HepG2 (cell line): ENCODE data around the gene SLC5A12. TPM values are rescaled to one million over a fixed set of nuclear protein-coding genes. Genes with fewer than 3 reads are reported as not detected.

Source experiments
- ATAC-seq: fragments of 200-7000 bp; cut with Tn5 transposase; 3 replicates; pipeline ENCODE4 v1.9.1; 2020; ENCODE audit warnings: mild to moderate bottlenecking, moderate library complexity
- BruUV-seq: library from RNA; stranded (reverse); fragments of 400-500 nt; replicated peaks from 2 replicates; lab custom pipeline; 2021; lab: Mats Ljungman, UMichigan
- CTCF ChIA-PET: fragments of 300-600 bp; formaldehyde crosslinking; extraction: SDS; loops from one replicate; lab custom pipeline; 2021; ENCODE audit warnings: low total read pairs, inconsistent platforms, low intra/inter-chr PET ratio; lab: Yijun Ruan, JAX
- POLR2A ChIA-PET: fragments of 350-600 bp; sonication (Branson Sonifier 250); formaldehyde crosslinking; loops from one replicate; lab custom pipeline; 2020; ENCODE audit warnings: antibody characterized with exemption, inconsistent platforms; lab: Yijun Ruan, JAX
- DNase-seq: peaks from one replicate; pipeline ENCODE4 v3.0.0-alpha.2; 2015; ENCODE audit warnings: low spot score
- FAIRE-seq: peaks from 3 replicates; lab custom pipeline; 2011; peaks lifted over from hg19 to GRCh38; lab: Jason Lieb, UNC
- H2AFZ ChIP-seq: one replicate; pipeline ENCODE4 v1.6.1; 2011; ENCODE audit warnings: low read length, inconsistent platforms
- H3K27ac ChIP-seq: fragments of 300-600 bp; 3 replicates; pipeline ENCODE4 v1.8.0; 2011; ENCODE audit warnings: mixed run types, mild to moderate bottlenecking, mixed read lengths, low read length, inconsistent platforms; ENCODE audit not compliant: insufficient read depth; ENCODE audit errors: extremely low read length
- H3K27me3 ChIP-seq, 2 experiments: fragments of 200-600 bp in 1 of 2; 2 replicates in 1 of 2; 3 replicates in 1 of 2; pipeline versions ENCODE4 v1.6.0 to v1.8.0; 2011; ENCODE audit warnings: low read length in 2 of 2, mild to moderate bottlenecking in 2 of 2, moderate library complexity in 2 of 2, inconsistent platforms in 1 of 2; ENCODE audit not compliant: insufficient read depth in 2 of 2, control insufficient read depth in 1 of 2
- H3K36me3 ChIP-seq, 2 experiments: fragments of 200-600 bp in 1 of 2; replicated peaks in 1 of 2; 2 replicates in 1 of 2; 3 replicates in 1 of 2; pipeline versions ENCODE4 v1.5.1 to v1.8.0; 2011; ENCODE audit warnings: low read length in 2 of 2, inconsistent platforms in 1 of 2; ENCODE audit not compliant: insufficient read depth in 2 of 2, control insufficient read depth in 1 of 2
- H3K4me1 ChIP-seq: 2 replicates; pipeline ENCODE4 v1.5.1; 2012; ENCODE audit warnings: low read length, inconsistent platforms; ENCODE audit not compliant: insufficient read depth
- H3K4me2 ChIP-seq: 2 replicates; pipeline ENCODE4 v1.6.0; 2011; ENCODE audit warnings: low read depth, low read length, inconsistent platforms
- H3K4me3 ChIP-seq, 3 experiments: fragments of 200-600 bp in 1 of 3; sonication (generic), shearing (Covaris generic) in 1 of 3; replicated peaks in 1 of 3; 2 replicates each; pipeline ENCODE4 v1.5.1; 2011 to 2016; ENCODE audit warnings: low read length in 3 of 3, inconsistent platforms in 2 of 3, low read depth in 2 of 3, mild to moderate bottlenecking in 2 of 3, control low read depth in 1 of 3, mixed read lengths in 1 of 3; ENCODE audit not compliant: insufficient read depth in 1 of 3
- H3K79me2 ChIP-seq: one replicate; pipeline ENCODE4 v1.6.1; 2011; ENCODE audit warnings: low read length, inconsistent platforms; ENCODE audit not compliant: insufficient read depth
- H3K9ac ChIP-seq: 2 replicates; pipeline ENCODE4 v1.6.0; 2011; ENCODE audit warnings: mild to moderate bottlenecking, low read depth, low read length, inconsistent platforms; ENCODE audit not compliant: insufficient read depth
- H3K9me3 ChIP-seq: 2 replicates; pipeline ENCODE4 v1.5.1; 2012; ENCODE audit warnings: mild to moderate bottlenecking, low read length
- H4K20me1 ChIP-seq: 2 replicates; pipeline ENCODE4 v1.6.0; 2011; ENCODE audit warnings: inconsistent platforms, mild to moderate bottlenecking, low read length, moderate library complexity; ENCODE audit not compliant: insufficient read depth
- AGO1 ChIP-seq: fragments of 200-400 bp; formaldehyde crosslinking; IDR thresholded peaks from 2 replicates; pipeline ENCODE4 v1.6.1; 2017; ENCODE audit warnings: mild to moderate bottlenecking, low read depth, low read length, moderate library complexity; ENCODE audit not compliant: poor library complexity, severe bottlenecking
- GTF2F1 ChIP-seq: fragments of 150-350 bp; IDR thresholded peaks from 2 replicates; pipeline ENCODE4 v1.6.1; 2014; ENCODE audit warnings: low read length
- ISL2 ChIP-seq: sonication (generic); formaldehyde crosslinking; IDR thresholded peaks from 2 replicates; pipeline ENCODE4 v1.5.0; 2020; ENCODE audit warnings: missing genetic modification reagents
- NCOA5 ChIP-seq: sonication (generic); formaldehyde crosslinking; IDR thresholded peaks from 2 replicates; pipeline ENCODE4 v1.4.0; 2020; ENCODE audit warnings: missing genetic modification reagents
- NFRKB ChIP-seq: fragments of 450-650 bp; IDR thresholded peaks from 2 replicates; pipeline ENCODE4 v1.6.1; 2017
- PHF20 ChIP-seq: sonication (generic); formaldehyde crosslinking; IDR thresholded peaks from 2 replicates; pipeline ENCODE4 v1.5.0; 2020; ENCODE audit warnings: mild to moderate bottlenecking, missing genetic modification reagents
- RBM39 ChIP-seq: fragments of 200-400 bp; formaldehyde crosslinking; IDR thresholded peaks from one replicate; pipeline ENCODE4 v1.6.1; 2018; ENCODE audit warnings: antibody characterized with exemption, mild to moderate bottlenecking, low read depth, low read length; ENCODE audit not compliant: poor library complexity, severe bottlenecking
- ZBTB8A ChIP-seq: sonication (generic); formaldehyde crosslinking; IDR thresholded peaks from 2 replicates; pipeline ENCODE4 v1.4.0; 2020; ENCODE audit warnings: mild to moderate bottlenecking, low read depth, missing genetic modification reagents, borderline replicate concordance
- ZNF260 ChIP-seq: sonication (generic); formaldehyde crosslinking; IDR thresholded peaks from 2 replicates; pipeline ENCODE4 v1.4.0; 2020; ENCODE audit warnings: missing genetic modification reagents, low read depth, mild to moderate bottlenecking, borderline replicate concordance
- ZNF382 ChIP-seq: sonication (generic); formaldehyde crosslinking; IDR thresholded peaks from 2 replicates; pipeline ENCODE4 v1.5.0; 2020; ENCODE audit warnings: missing genetic modification reagents, mild to moderate bottlenecking, borderline replicate concordance
- ZNF484 ChIP-seq: sonication (generic); formaldehyde crosslinking; IDR thresholded peaks from 2 replicates; pipeline ENCODE4 v1.5.1; 2020; ENCODE audit warnings: mild to moderate bottlenecking, low read depth, missing genetic modification reagents, borderline replicate concordance
- ZNF850 ChIP-seq: sonication (generic); formaldehyde crosslinking; conservative IDR thresholded peaks from 2 replicates; pipeline ENCODE4 v1.9.0; 2021; ENCODE audit warnings: mild to moderate bottlenecking, missing genetic modification reagents
- ZNF879 ChIP-seq: sonication (generic); formaldehyde crosslinking; IDR thresholded peaks from 2 replicates; pipeline ENCODE4 v1.8.1; 2023; ENCODE audit warnings: missing genetic modification reagents
- WGBS: methylation state at CpG from one replicate; pipeline ENCODE4 v1.1.6; 2017; ENCODE audit warnings: low lambda C conversion rate; 5-methylcytosine and 5-hydroxymethylcytosine counted together
- in situ Hi-C: cut with HindIII; loops from 2 replicates; pipeline ENCODE4 v1.10.0; 2017; ENCODE audit warnings: low pct_unique_long_range_greater_than_20kb; ENCODE audit not compliant: extremely low pct_ligation_motif_present
- intact Hi-C: fragments of 100-400 bp; cut with micrococcal nuclease; formaldehyde crosslinking; loops from one replicate; pipeline ENCODE4 v1.10.0; 2022; ENCODE audit not compliant: unreplicated experiment
- polyA plus RNA-seq, 8 experiments: library from polyadenylated mRNA; depleted of rRNA in 3 of 8; stranded (reverse) in 7 of 8; unstranded in 1 of 8; fragments of >200 nt; fragmentation: Illumina TruSeq in 4 of 8; extraction: Trizol in 4 of 8; gene quantifications; 2 replicates each; pipeline versions ENCODE4 v1.2.1 to v1.2.3, GENCODE V29; 2011 to 2016; ENCODE audit warnings: low read depth in 4 of 8, missing spikeins in 1 of 8, mixed read lengths in 1 of 8; ENCODE audit not compliant: insufficient read depth in 1 of 8
- total RNA-seq, 5 experiments: library from RNA; depleted of rRNA; stranded (reverse); fragments of >200 nt; fragmentation: Illumina TruSeq; extraction: Trizol; gene quantifications; 2 replicates each; pipeline ENCODE4 v1.2.3, GENCODE V29; 2016; ENCODE audit warnings: low read depth in 1 of 5
- TF ChIP-seq, protein P1 (sequence below): IDR thresholded peaks from 2 replicates; pipeline ENCODE4 v1.6.1; 2016
- TF ChIP-seq, protein P2 (sequence below): sonication (generic); formaldehyde crosslinking; IDR thresholded peaks from 2 replicates; pipeline ENCODE4 v1.4.0; 2020; ENCODE audit warnings: missing genetic modification reagents, borderline replicate concordance
- TF ChIP-seq, protein P3 (sequence below): sonication (generic); formaldehyde crosslinking; IDR thresholded peaks from 2 replicates; pipeline ENCODE4 v1.5.0; 2020; ENCODE audit warnings: missing genetic modification reagents
- TF ChIP-seq, protein P4 (sequence below): sonication (generic); formaldehyde crosslinking; IDR thresholded peaks from 2 replicates; pipeline ENCODE4 v1.4.0; 2020; ENCODE audit warnings: missing genetic modification reagents

SLC5A12 gene
- total and polyA plus RNA-seq, 2 of the 13 experiments (the other 11 are each of a cell fraction or from before 2014, with no cell fraction given) = not detected

DNA sequence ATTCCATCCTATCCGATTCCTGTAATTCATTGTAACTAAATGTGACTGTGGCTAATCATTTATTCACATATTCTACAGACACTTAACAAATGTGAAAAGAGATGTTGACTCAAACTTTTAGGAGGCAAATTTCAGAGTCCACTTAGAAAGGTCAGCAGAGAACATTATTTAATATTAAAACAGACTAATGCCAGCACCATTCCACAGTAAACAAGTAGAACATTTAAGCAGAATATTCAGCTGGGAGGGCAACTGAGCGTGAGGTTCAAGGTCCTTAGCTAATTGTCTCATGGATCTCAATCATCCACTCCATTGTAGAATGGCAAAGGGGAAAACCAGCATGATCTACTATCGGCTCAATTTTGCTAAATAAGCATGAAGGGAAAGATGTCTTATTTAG, 5.1 kb upstream of the SLC5A12 start:
- intact Hi-C loops = no loop called here
- H3K27ac ChIP-seq = no peak overlapping the region
- H3K9ac ChIP-seq = no peak overlapping the region
- FAIRE-seq (no peak), DNase-seq (no peak), ATAC-seq (no peak)
- H3K27me3 ChIP-seq = no peaks in the 10 kb centered on the region
- no peaks in the 10 kb centered on the region for H4K20me1 ChIP-seq
- H2AFZ ChIP-seq = no peak overlapping the region
- BruUV-seq = no TSS peak
- H3K4me2 ChIP-seq = no peak overlapping the region
- no peaks in the 10 kb centered on the region for H3K9me3 ChIP-seq
- TF ChIP-seq GTF2F1 (no peak), ZNF879 (CRISPR knock-in tag) (no peak), ZNF484 (no peak), RBM39 (no peak), PHF20 (CRISPR knock-in tag) (no peak), ZNF382 (CRISPR knock-in tag) (no peak), NCOA5 (CRISPR knock-in tag) (no peak), ISL2 (no peak), ZNF260 (CRISPR knock-in tag) (no peak), ZNF850 (CRISPR knock-in tag) (no peak), AGO1 (no peak), ZBTB8A (no peak), NFRKB (no peak)
- TF ChIP-seq, protein P1, sequence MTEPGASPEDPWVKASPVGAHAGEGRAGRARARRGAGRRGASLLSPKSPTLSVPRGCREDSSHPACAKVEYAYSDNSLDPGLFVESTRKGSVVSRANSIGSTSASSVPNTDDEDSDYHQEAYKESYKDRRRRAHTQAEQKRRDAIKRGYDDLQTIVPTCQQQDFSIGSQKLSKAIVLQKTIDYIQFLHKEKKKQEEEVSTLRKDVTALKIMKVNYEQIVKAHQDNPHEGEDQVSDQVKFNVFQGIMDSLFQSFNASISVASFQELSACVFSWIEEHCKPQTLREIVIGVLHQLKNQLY (CRISPR knock-in tag) = no peak
- TF ChIP-seq, protein P2, sequence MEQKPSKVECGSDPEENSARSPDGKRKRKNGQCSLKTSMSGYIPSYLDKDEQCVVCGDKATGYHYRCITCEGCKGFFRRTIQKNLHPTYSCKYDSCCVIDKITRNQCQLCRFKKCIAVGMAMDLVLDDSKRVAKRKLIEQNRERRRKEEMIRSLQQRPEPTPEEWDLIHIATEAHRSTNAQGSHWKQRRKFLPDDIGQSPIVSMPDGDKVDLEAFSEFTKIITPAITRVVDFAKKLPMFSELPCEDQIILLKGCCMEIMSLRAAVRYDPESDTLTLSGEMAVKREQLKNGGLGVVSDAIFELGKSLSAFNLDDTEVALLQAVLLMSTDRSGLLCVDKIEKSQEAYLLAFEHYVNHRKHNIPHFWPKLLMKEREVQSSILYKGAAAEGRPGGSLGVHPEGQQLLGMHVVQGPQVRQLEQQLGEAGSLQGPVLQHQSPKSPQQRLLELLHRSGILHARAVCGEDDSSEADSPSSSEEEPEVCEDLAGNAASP = no peak
- TF ChIP-seq, protein P3, sequence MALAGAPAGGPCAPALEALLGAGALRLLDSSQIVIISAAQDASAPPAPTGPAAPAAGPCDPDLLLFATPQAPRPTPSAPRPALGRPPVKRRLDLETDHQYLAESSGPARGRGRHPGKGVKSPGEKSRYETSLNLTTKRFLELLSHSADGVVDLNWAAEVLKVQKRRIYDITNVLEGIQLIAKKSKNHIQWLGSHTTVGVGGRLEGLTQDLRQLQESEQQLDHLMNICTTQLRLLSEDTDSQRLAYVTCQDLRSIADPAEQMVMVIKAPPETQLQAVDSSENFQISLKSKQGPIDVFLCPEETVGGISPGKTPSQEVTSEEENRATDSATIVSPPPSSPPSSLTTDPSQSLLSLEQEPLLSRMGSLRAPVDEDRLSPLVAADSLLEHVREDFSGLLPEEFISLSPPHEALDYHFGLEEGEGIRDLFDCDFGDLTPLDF (CRISPR knock-in tag) = no peak
- TF ChIP-seq, protein P4, sequence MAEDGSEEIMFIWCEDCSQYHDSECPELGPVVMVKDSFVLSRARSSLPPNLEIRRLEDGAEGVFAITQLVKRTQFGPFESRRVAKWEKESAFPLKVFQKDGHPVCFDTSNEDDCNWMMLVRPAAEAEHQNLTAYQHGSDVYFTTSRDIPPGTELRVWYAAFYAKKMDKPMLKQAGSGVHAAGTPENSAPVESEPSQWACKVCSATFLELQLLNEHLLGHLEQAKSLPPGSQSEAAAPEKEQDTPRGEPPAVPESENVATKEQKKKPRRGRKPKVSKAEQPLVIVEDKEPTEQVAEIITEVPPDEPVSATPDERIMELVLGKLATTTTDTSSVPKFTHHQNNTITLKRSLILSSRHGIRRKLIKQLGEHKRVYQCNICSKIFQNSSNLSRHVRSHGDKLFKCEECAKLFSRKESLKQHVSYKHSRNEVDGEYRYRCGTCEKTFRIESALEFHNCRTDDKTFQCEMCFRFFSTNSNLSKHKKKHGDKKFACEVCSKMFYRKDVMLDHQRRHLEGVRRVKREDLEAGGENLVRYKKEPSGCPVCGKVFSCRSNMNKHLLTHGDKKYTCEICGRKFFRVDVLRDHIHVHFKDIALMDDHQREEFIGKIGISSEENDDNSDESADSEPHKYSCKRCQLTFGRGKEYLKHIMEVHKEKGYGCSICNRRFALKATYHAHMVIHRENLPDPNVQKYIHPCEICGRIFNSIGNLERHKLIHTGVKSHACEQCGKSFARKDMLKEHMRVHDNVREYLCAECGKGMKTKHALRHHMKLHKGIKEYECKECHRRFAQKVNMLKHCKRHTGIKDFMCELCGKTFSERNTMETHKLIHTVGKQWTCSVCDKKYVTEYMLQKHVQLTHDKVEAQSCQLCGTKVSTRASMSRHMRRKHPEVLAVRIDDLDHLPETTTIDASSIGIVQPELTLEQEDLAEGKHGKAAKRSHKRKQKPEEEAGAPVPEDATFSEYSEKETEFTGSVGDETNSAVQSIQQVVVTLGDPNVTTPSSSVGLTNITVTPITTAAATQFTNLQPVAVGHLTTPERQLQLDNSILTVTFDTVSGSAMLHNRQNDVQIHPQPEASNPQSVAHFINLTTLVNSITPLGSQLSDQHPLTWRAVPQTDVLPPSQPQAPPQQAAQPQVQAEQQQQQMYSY (CRISPR knock-in tag) = no peak
- 1% methylated on average over 3 of the region's 3 CpGs for WGBS
- POLR2A ChIA-PET = no interaction called here
- H3K4me3 ChIP-seq = no peak overlapping the region
- in situ Hi-C loops = no loop called here
- H3K4me1 ChIP-seq = no peaks in the 10 kb centered on the region
- CTCF ChIA-PET = no interaction called here
- H3K79me2 ChIP-seq = no peaks in the 10 kb centered on the region
- H3K36me3 ChIP-seq = no peaks in the 10 kb centered on the region
